Measurements from ENCODE around the gene REPIN1. TPM values are rescaled to one million over a fixed set of nuclear protein-coding genes. Genes with fewer than 3 reads are reported as not detected.

REPIN1 gene
- total RNA-seq, 1 experiment from 2014 or later, result 124 TPM

DNA sequence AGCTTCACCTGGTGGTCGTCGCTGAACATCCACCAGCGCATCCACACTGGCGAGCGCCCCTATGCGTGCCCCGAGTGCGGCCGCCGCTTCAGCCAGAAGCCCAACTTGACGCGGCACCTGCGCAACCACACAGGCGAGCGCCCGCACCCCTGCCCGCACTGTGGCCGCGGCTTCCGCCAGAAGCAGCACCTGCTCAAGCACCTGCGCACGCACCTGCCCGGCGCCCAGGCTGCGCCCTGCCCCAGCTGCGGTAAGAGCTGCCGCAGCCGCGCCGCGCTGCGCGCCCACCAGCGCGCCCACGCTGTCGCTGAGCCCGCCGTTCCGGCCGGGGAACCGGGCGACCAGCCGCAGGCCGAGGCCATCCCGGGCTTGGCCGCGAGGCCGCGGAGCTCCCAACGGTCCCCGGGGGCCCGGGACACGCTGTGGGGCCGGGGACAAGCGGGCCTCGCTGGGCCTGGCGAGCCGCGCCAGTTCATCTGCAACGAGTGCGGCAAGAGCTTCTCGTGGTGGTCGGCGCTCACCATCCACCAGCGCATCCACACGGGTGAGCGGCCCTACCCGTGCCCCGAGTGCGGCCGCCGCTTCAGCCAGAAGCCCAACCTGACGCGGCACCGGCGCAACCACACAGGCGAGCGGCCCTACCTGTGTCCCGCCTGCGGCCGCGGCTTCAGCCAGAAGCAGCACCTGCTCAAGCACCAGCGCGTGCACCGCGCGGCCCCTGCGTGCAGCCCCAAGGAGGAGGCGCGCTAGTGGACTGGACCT, 28.9 kb downstream of the REPIN1 start:
- H3K9ac ChIP-seq (ENCODE audit: low read length), result no peak overlapping the region
- no peaks in the 10 kb centered on the region for H3F3A ChIP-seq (ENCODE audit: low read length, unreplicated experiment)
- ChIA-PET CTCF (no interaction called here), POLR2A (ENCODE audit: unreplicated experiment) (no interaction called here)
- intact Hi-C loops (cut with micrococcal nuclease), result no loop called here
- TF ChIP-seq EZH2phosphoT487 (IDR thresholded peaks at IDR 0.05; ENCODE audit: borderline replicate concordance, low read length) (no peak), EZH2 (IDR thresholded peaks at IDR 0.05; ENCODE audit: low read length, unreplicated experiment) (no peak)
- TF ChIP-seq, protein P1, sequence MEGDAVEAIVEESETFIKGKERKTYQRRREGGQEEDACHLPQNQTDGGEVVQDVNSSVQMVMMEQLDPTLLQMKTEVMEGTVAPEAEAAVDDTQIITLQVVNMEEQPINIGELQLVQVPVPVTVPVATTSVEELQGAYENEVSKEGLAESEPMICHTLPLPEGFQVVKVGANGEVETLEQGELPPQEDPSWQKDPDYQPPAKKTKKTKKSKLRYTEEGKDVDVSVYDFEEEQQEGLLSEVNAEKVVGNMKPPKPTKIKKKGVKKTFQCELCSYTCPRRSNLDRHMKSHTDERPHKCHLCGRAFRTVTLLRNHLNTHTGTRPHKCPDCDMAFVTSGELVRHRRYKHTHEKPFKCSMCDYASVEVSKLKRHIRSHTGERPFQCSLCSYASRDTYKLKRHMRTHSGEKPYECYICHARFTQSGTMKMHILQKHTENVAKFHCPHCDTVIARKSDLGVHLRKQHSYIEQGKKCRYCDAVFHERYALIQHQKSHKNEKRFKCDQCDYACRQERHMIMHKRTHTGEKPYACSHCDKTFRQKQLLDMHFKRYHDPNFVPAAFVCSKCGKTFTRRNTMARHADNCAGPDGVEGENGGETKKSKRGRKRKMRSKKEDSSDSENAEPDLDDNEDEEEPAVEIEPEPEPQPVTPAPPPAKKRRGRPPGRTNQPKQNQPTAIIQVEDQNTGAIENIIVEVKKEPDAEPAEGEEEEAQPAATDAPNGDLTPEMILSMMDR (conservative IDR thresholded peaks at IDR 0.05; ENCODE audit: low read depth, low read length), result no peak
- H3K36me3 ChIP-seq (ENCODE audit: low read depth, low read length), result no peaks in the 10 kb centered on the region
- no peak overlapping the region for H3K4me3 ChIP-seq (ENCODE audit: low read length)
- no peaks in the 10 kb centered on the region for H3K79me2 ChIP-seq (ENCODE audit: low read length)
- no peak for ATAC-seq
- no peaks in the 10 kb centered on the region for H3K27me3 ChIP-seq (ENCODE audit: low read length)
- no peak overlapping the region for H3K27ac ChIP-seq (ENCODE audit: low read length)
- no peaks in the 10 kb centered on the region for H3K9me2 ChIP-seq (replicated peaks; ENCODE audit: low read length)
- BruUV-seq (replicated peaks), result no TSS peak
- H4K20me1 ChIP-seq (ENCODE audit: low read length), result no peaks in the 10 kb centered on the region
- H2AFZ ChIP-seq (ENCODE audit: low read length), result no peak overlapping the region
- DNase-seq, result no peak
- H3K4me2 ChIP-seq (ENCODE audit: low read length), result no peak overlapping the region
- peaks cover 21% of the 10 kb centered on the region for H3K4me1 ChIP-seq (ENCODE audit: insufficient read depth, low read length)
- no peaks in the 10 kb centered on the region for H3K9me3 ChIP-seq (ENCODE audit: low read length)

DNA sequence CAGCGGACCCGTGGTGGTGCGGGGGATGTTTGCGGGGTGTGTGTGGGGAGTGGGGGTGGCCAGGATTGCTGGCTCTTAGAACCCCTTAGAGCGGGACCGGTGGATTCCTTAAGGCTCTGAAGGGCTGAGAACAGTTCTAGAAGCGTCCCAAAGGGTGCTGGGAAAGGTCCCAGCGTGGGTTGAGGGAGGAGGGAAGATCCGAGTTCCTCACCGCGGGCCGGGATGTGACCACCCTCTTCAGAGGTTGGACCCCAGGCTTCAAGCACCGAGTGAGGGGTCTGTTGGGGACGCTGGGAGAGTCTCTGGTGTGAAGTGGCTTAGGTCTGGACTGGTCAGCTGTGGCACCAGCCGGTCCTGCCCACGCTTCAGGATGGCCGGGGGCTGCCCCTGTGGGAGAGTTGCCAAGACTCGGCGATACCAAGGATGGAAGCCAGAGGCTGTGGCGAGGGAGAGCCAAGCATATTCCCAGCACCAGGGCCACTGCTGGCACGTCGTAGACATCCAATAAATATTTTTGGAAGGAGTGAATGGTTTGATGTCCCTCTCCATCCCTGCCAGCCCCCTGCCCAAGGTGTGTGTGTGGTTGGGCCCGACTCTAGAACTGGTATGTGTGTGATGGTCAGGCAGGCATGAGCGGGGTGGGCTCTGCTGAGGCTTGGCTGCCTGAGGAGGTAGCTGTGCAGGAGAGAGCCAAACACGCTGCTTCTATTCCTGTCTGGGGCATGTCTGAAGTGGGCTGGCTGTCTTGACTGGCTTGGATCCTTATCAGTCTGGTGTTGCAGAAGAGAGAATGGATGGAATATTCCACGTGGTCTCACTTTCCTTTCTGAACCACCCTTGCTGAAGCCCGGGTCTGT, 29.7 kb downstream of the REPIN1 start:
- ATAC-seq, result no peak
- H3K4me2 ChIP-seq (ENCODE audit: low read length), result no peak overlapping the region
- no peaks in the 10 kb centered on the region for H3K9me3 ChIP-seq (ENCODE audit: low read length)
- no peaks in the 10 kb centered on the region for H3K79me2 ChIP-seq (ENCODE audit: low read length)
- no peaks in the 10 kb centered on the region for H4K20me1 ChIP-seq (ENCODE audit: low read length)
- no peak for DNase-seq
- no peak overlapping the region for H2AFZ ChIP-seq (ENCODE audit: low read length)
- POLR2A ChIA-PET (ENCODE audit: unreplicated experiment), result no interaction called here
- CTCF ChIA-PET, result no interaction called here
- H3K27me3 ChIP-seq (ENCODE audit: low read length), result no peaks in the 10 kb centered on the region
- BruUV-seq (replicated peaks), result no TSS peak
- H3K4me1 ChIP-seq (ENCODE audit: insufficient read depth, low read length), result peaks cover 21% of the 10 kb centered on the region
- no peaks in the 10 kb centered on the region for H3F3A ChIP-seq (ENCODE audit: low read length, unreplicated experiment)
- intact Hi-C loops (cut with micrococcal nuclease), result no loop called here
- TF ChIP-seq, protein P1 (conservative IDR thresholded peaks at IDR 0.05; ENCODE audit: low read depth, low read length), result no peak
- TF ChIP-seq EZH2 (IDR thresholded peaks at IDR 0.05; ENCODE audit: low read length, unreplicated experiment) (no peak), EZH2phosphoT487 (IDR thresholded peaks at IDR 0.05; ENCODE audit: borderline replicate concordance, low read length) (no peak)
- no peak overlapping the region for H3K9ac ChIP-seq (ENCODE audit: low read length)
- no peak overlapping the region for H3K27ac ChIP-seq (ENCODE audit: low read length)
- no peaks in the 10 kb centered on the region for H3K9me2 ChIP-seq (replicated peaks; ENCODE audit: low read length)
- H3K4me3 ChIP-seq (ENCODE audit: low read length), result no peak overlapping the region
- no peaks in the 10 kb centered on the region for H3K36me3 ChIP-seq (ENCODE audit: low read depth, low read length)

DNA sequence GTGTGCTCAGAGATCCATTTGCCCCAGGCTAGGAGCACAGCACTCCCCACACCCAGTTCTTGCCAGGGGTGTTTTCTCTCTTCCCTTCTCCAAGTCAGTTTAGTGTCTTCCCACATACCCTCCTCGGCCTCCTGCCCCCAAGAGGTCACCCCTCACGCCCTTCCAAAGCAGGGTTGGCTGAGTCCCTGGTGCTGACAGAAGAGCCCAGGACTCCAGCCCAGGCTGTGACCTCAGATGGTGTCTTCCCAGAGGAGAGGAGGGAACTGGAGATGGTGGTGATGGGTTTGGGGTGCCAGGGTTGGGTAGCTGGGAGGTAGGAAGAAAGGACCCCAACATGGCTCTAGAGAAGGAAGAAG, 30.3 kb downstream of the REPIN1 start:
- ChIA-PET CTCF (no interaction called here), POLR2A (ENCODE audit: unreplicated experiment) (no interaction called here)
- H3K4me2 ChIP-seq (ENCODE audit: low read length), result no peak overlapping the region
- H3K9me2 ChIP-seq (replicated peaks; ENCODE audit: low read length), result no peaks in the 10 kb centered on the region
- DNase-seq (no peak), ATAC-seq (no peak)
- no peaks in the 10 kb centered on the region for H3K36me3 ChIP-seq (ENCODE audit: low read depth, low read length)
- H3K9ac ChIP-seq (ENCODE audit: low read length), result no peak overlapping the region
- TF ChIP-seq EZH2phosphoT487 (IDR thresholded peaks at IDR 0.05; ENCODE audit: borderline replicate concordance, low read length) (no peak), EZH2 (IDR thresholded peaks at IDR 0.05; ENCODE audit: low read length, unreplicated experiment) (no peak)
- TF ChIP-seq, protein P1 (conservative IDR thresholded peaks at IDR 0.05; ENCODE audit: low read depth, low read length), result no peak
- no peaks in the 10 kb centered on the region for H3K79me2 ChIP-seq (ENCODE audit: low read length)
- H3F3A ChIP-seq (ENCODE audit: low read length, unreplicated experiment), result no peaks in the 10 kb centered on the region
- no peaks in the 10 kb centered on the region for H3K27me3 ChIP-seq (ENCODE audit: low read length)
- H2AFZ ChIP-seq (ENCODE audit: low read length), result no peak overlapping the region
- intact Hi-C loops (cut with micrococcal nuclease), result no loop called here
- BruUV-seq (replicated peaks), result no TSS peak
- no peaks in the 10 kb centered on the region for H3K9me3 ChIP-seq (ENCODE audit: low read length)
- H3K4me1 ChIP-seq (ENCODE audit: insufficient read depth, low read length), result peaks cover 21% of the 10 kb centered on the region
- no peak overlapping the region for H3K27ac ChIP-seq (ENCODE audit: low read length)
- H4K20me1 ChIP-seq (ENCODE audit: low read length), result no peaks in the 10 kb centered on the region
- no peak overlapping the region for H3K4me3 ChIP-seq (ENCODE audit: low read length)
